Measurements from ENCODE around the gene LSM7.

DNA sequence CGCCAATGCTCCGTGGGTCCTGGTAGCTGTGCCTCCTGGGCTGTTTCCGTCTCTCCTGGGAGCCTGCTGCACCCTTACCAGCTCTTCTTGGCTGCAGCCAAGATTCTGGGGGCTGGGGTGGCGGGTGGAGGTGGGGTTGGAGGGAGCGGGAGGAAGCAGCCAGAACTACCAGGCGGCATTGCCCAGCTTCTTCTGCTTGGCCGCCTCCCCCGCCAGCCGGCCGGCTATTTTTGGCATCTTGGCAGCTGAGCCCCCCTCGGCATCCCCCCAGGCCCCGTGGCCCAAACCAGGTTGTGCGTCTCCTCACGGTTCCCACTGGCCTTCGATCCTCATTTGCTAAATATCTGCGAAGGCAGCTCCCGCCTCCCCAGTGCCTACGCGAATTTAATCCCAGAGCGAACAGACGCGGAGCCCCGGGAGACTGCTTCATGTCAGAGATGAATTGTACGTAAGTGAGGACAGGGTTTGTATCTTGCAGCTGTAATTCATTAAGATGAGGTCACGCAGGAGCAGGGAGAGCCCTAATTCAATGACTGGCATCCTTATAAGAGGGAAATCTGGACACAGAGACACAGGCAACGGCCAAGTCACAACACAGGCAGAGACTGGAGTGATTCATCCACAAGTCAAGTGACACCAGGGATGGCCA is 33.6 kb downstream of the LSM7 start:
- TF ChIP-seq, protein P1, sequence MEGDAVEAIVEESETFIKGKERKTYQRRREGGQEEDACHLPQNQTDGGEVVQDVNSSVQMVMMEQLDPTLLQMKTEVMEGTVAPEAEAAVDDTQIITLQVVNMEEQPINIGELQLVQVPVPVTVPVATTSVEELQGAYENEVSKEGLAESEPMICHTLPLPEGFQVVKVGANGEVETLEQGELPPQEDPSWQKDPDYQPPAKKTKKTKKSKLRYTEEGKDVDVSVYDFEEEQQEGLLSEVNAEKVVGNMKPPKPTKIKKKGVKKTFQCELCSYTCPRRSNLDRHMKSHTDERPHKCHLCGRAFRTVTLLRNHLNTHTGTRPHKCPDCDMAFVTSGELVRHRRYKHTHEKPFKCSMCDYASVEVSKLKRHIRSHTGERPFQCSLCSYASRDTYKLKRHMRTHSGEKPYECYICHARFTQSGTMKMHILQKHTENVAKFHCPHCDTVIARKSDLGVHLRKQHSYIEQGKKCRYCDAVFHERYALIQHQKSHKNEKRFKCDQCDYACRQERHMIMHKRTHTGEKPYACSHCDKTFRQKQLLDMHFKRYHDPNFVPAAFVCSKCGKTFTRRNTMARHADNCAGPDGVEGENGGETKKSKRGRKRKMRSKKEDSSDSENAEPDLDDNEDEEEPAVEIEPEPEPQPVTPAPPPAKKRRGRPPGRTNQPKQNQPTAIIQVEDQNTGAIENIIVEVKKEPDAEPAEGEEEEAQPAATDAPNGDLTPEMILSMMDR (conservative IDR thresholded peaks at IDR 0.05; ENCODE audit: low read depth, low read length) = no peak
- no peak for TF ChIP-seq EZH2phosphoT487 (IDR thresholded peaks at IDR 0.05; ENCODE audit: borderline replicate concordance, low read length)

All from PC-3 (cell line).